ENCODE data around the gene KCNC3. TPM values are rescaled to one million over a fixed set of nuclear protein-coding genes. Genes with fewer than 3 reads are reported as not detected.

Gene KCNC3
- polyA plus RNA-seq, 1 donor from 2014 or later = 0.97 TPM

DNA sequence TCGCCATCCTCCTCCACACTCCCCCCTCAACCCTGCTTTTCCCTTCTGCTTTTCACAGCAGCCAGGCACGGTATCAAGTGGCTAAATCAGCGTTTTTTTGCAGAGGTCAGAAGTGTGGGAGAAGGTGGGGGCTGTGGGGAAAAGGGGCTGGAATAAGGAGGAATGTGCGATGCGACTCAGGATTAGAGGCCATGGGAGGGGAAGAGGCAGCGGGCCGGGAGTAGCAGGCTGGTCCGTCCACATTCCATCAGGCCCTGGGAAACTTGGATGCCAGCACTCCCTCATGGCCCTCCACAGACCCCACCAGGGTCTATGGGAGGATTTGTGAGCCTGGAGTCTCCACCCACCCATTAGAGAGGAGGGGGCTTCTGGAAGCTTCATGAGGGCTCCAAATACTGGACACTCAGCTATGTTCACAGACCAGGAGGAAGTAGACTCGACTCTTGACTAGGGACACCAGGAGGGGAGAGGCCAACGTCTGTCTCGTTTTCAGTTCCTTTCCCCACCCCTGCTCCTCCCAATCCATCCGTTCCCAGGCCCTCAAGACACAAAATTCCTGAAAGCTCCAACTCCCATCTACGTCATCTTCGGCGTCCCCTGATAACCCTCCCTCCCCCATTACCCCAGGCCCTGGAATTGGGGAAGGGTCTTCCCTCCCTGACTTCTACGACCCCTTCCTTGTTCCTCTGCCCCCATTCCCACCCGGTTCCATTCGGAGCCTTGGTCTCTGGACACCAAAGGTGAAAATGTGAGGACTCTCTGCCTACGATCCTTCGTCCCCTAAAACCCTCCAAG lies 3.3 kb upstream of the KCNC3 start:
- H3K27ac ChIP-seq (ENCODE audit: low read length) = peak overlapping the region; percentile 12
- H3K4me3 ChIP-seq (ENCODE audit: low read length) = peak overlapping the region; percentile 86
- peak overlapping the region; percentile 67 for H3K9ac ChIP-seq (ENCODE audit: low read length)
- peak overlapping the region; percentile 58 for H3K4me2 ChIP-seq (ENCODE audit: low read length)
- H2AFZ ChIP-seq (ENCODE audit: low read depth, low read length) = peak overlapping the region; percentile 58
- no peaks in the 10 kb centered on the region for H3K9me3 ChIP-seq (ENCODE audit: low read length)
- no peaks in the 10 kb centered on the region for H4K20me1 ChIP-seq (ENCODE audit: insufficient read depth)
- no peaks in the 10 kb centered on the region for H3K36me3 ChIP-seq (ENCODE audit: insufficient read depth, low read length)
- peaks cover 6% of the 10 kb centered on the region for H3K27me3 ChIP-seq (ENCODE audit: insufficient read depth, low read depth, low read length)
- H3K9me2 ChIP-seq (ENCODE audit: insufficient read depth, low read length) = no peaks in the 10 kb centered on the region
- no peaks in the 10 kb centered on the region for H3F3A ChIP-seq (ENCODE audit: insufficient read depth, low read length, poor library complexity, severe bottlenecking)
- TF ChIP-seq REST (IDR thresholded peaks at IDR 0.05; ENCODE audit: borderline replicate concordance) = no peak
- TF ChIP-seq SMC3 (conservative IDR thresholded peaks at IDR 0.05; ENCODE audit: poor library complexity) = no peak
- no peak for TF ChIP-seq CTCF (IDR thresholded peaks at IDR 0.05; ENCODE audit: poor library complexity, severe bottlenecking)
- TF ChIP-seq POLR2AphosphoS5 (IDR thresholded peaks at IDR 0.05) = no peak
- no peak for TF ChIP-seq TAF1 (IDR thresholded peaks at IDR 0.05; ENCODE audit: low read depth)
- no peak for TF ChIP-seq RAD21 (conservative IDR thresholded peaks at IDR 0.05)
- no peak for TF ChIP-seq EP300 (conservative IDR thresholded peaks at IDR 0.05; ENCODE audit: poor library complexity, severe bottlenecking)
- TF ChIP-seq EZH2 (IDR thresholded peaks at IDR 0.05; ENCODE audit: borderline replicate concordance, insufficient read depth, low read length, poor library complexity, severe bottlenecking) = no peak
- no peak for TF ChIP-seq MXI1 (conservative IDR thresholded peaks at IDR 0.05; ENCODE audit: poor library complexity, severe bottlenecking)
- H3K79me2 ChIP-seq (replicated peaks; ENCODE audit: insufficient read depth, low read length) = no peaks in the 10 kb centered on the region

- peak overlapping the region; percentile 85 for H3K9ac ChIP-seq (ENCODE audit: low read length)
Observed at GRCh38 chr19:50331994-50332243, 2.7 kb upstream of the KCNC3 start.

More at GRCh38 chr19:50331994-50332243, 2.7 kb upstream of the KCNC3 start:
- Histone ChIP-seq H3K4me2 (ENCODE audit: low read length) (peak overlapping the region; percentile 51), H3K36me3 (ENCODE audit: insufficient read depth, low read length) (no peaks in the 10 kb centered on the region), H3K27ac (ENCODE audit: low read length) (no peak overlapping the region), H3K79me2 (replicated peaks; ENCODE audit: insufficient read depth, low read length) (no peaks in the 10 kb centered on the region), H3F3A (ENCODE audit: insufficient read depth, low read length, poor library complexity, severe bottlenecking) (no peaks in the 10 kb centered on the region), H2AFZ (ENCODE audit: low read depth, low read length) (no peak overlapping the region), H3K4me3 (ENCODE audit: low read length) (peak overlapping the region; percentile 86), H3K27me3 (ENCODE audit: insufficient read depth, low read depth, low read length) (peaks cover 11% of the 10 kb centered on the region), H3K9me3 (ENCODE audit: low read length) (no peaks in the 10 kb centered on the region), H4K20me1 (ENCODE audit: insufficient read depth) (no peaks in the 10 kb centered on the region), H3K9me2 (ENCODE audit: insufficient read depth, low read length) (no peaks in the 10 kb centered on the region)
- TF ChIP-seq EZH2 (IDR thresholded peaks at IDR 0.05; ENCODE audit: borderline replicate concordance, insufficient read depth, low read length, poor library complexity, severe bottlenecking) (no peak), MXI1 (conservative IDR thresholded peaks at IDR 0.05; ENCODE audit: poor library complexity, severe bottlenecking) (no peak), SMC3 (conservative IDR thresholded peaks at IDR 0.05; ENCODE audit: poor library complexity) (no peak), RAD21 (conservative IDR thresholded peaks at IDR 0.05) (no peak), TAF1 (IDR thresholded peaks at IDR 0.05; ENCODE audit: low read depth) (no peak), EP300 (conservative IDR thresholded peaks at IDR 0.05; ENCODE audit: poor library complexity, severe bottlenecking) (no peak), CTCF (IDR thresholded peaks at IDR 0.05; ENCODE audit: poor library complexity, severe bottlenecking) (no peak), REST (IDR thresholded peaks at IDR 0.05; ENCODE audit: borderline replicate concordance) (no peak), POLR2AphosphoS5 (IDR thresholded peaks at IDR 0.05) (no peak)
